K562 (cell line): ENCODE data around the gene CC2D1A. TPM values are rescaled to one million over a fixed set of nuclear protein-coding genes. Genes with fewer than 3 reads are reported as not detected.

Source experiments
- AFF4 ChIP-seq: sonication (generic); formaldehyde crosslinking; IDR thresholded peaks from 2 replicates; pipeline ENCODE4 v1.8.0; 2023; ENCODE audit warnings: mild to moderate bottlenecking, missing genetic modification reagents
- BCOR ChIP-seq: fragments of 450-650 bp; IDR thresholded peaks from 2 replicates; pipeline ENCODE4 v1.6.1; 2016
- GABPA ChIP-seq: fragments of 200-800 bp; sonication (Bioruptor generic); conservative IDR thresholded peaks from 2 replicates; pipeline ENCODE4 v1.6.1; 2016; ENCODE audit warnings: low read depth, missing genetic modification characterization, missing compliant biosample characterization
- JUND ChIP-seq, 2 experiments: IDR thresholded peaks; 2 replicates in 1 of 2; 3 replicates in 1 of 2; pipeline ENCODE4 v1.6.1; 2011; ENCODE audit warnings: borderline replicate concordance in 2 of 2, low read depth in 2 of 2, low read length in 2 of 2, improper control_type of control experiment in 1 of 2, missing biosample characterization in 1 of 2, missing genetic modification characterization in 1 of 2, missing genetic modification reagents in 1 of 2
- PKNOX1 ChIP-seq: fragments of 450-650 bp; IDR thresholded peaks from 2 replicates; pipeline ENCODE4 v1.6.1; 2016
- POLR3G ChIP-seq: IDR thresholded peaks from 2 replicates; pipeline ENCODE4 v1.6.1; 2011; ENCODE audit not compliant: insufficient read length, insufficient replicate concordance; ENCODE audit errors: extremely low read depth
- TBL1XR1 ChIP-seq, 2 experiments: IDR thresholded peaks; 2 replicates each; pipeline ENCODE4 v1.6.1; 2012; ENCODE audit warnings: improper control_type of control experiment in 2 of 2, low read length in 2 of 2, mild to moderate bottlenecking in 1 of 2
- THAP12 ChIP-seq: fragments of 250-450 bp; sonication (Bioruptor Pico); IDR thresholded peaks from 2 replicates; pipeline ENCODE4 v1.9.0; 2021; ENCODE audit warnings: mild to moderate bottlenecking, inconsistent platforms
- XRCC3 ChIP-seq: fragments of 450-650 bp; IDR thresholded peaks from 2 replicates; pipeline ENCODE4 v1.6.1; 2017; ENCODE audit warnings: mild to moderate bottlenecking, moderate library complexity
- ZBTB34 ChIP-seq: fragments of 250-450 bp; sonication (Bioruptor Pico); IDR thresholded peaks from 2 replicates; pipeline ENCODE4 v1.8.0; 2021; ENCODE audit warnings: mild to moderate bottlenecking, moderate library complexity
- ZNF280A ChIP-seq: fragments of 450-650 bp; IDR thresholded peaks from 2 replicates; pipeline ENCODE4 v1.6.1; 2018; ENCODE audit warnings: mild to moderate bottlenecking, low read depth; ENCODE audit not compliant: partially characterized antibody
- ZNF764 ChIP-seq: fragments of 250-450 bp; sonication (Bioruptor Pico); IDR thresholded peaks from 2 replicates; pipeline ENCODE4 v1.4.0; 2020; ENCODE audit warnings: low read depth, mild to moderate bottlenecking, moderate library complexity
- ZNF785 ChIP-seq: fragments of 250-450 bp; sonication (Bioruptor Pico); IDR thresholded peaks from 2 replicates; pipeline ENCODE4 v1.4.0; 2020; ENCODE audit warnings: mild to moderate bottlenecking
- polyA plus RNA-seq, 8 experiments: library from polyadenylated mRNA; depleted of rRNA in 4 of 8; stranded (reverse) in 5 of 8; unstranded in 3 of 8; fragments of >200 nt; fragmentation: Nextera tagmentation in 2 of 8; fragmentation: Illumina TruSeq in 1 of 8; extraction: Ambion mirVana in 2 of 8; extraction: Trizol in 1 of 8; gene quantifications; 2 replicates each; pipeline versions ENCODE4 v1.2.1 to v1.2.3, GENCODE V29; 2011 to 2014; ENCODE audit warnings: inconsistent platforms in 1 of 8, missing spikeins in 1 of 8
- total RNA-seq, 7 experiments: library from RNA; depleted of rRNA in 6 of 7; stranded (reverse); fragments of >200 nt in 6 of 7; fragmentation: Illumina TruSeq in 2 of 7; extraction: Trizol in 2 of 7; gene quantifications; 2 replicates each; pipeline versions ENCODE4 v1.2.1 to v1.2.3, GENCODE V29; 2011 to 2021; ENCODE audit warnings: low replicate concordance in 1 of 7

The CC2D1A gene
- total and polyA plus RNA-seq, 9 of the 15 experiments (the other 6 are each of a cell fraction or from before 2014, with no cell fraction given), result 0.32 to 31.0 (median 12.9) TPM

- TF ChIP-seq AFF4 (CRISPR knock-in tag) (0 out of 2 replicates have a peak, but pooled peaks have one; percentile 84), JUND (IDR thresholded peaks at IDR 0.05; ENCODE audit: borderline replicate concordance, low read depth, low read length) (peak; percentile 100), JUND (tag; IDR thresholded peaks at IDR 0.05; ENCODE audit: borderline replicate concordance, low read depth, low read length) (peak; percentile 98; the same call in 2 of the 3 replicates), ZNF280A (no peak), THAP12 (CRISPR knock-in tag) (no peak), ZNF785 (CRISPR knock-in tag) (no peak), POLR3G (no peak), ZBTB34 (CRISPR knock-in tag) (no peak), XRCC3 (no peak), TBL1XR1 (IDR thresholded peaks at IDR 0.05; ENCODE audit: low read length in 2 of 2) (peak in 1 of 2 experiments; percentile 61; a peak in 2 of 4 replicates), PKNOX1 (0 out of 2 replicates have a peak, but pooled peaks have one; percentile 18), BCOR (0 out of 2 replicates have a peak, but pooled peaks have one; percentile 25), ZNF764 (CRISPR knock-in tag) (no peak), GABPA (tag) (no peak)
Measured at GRCh38 chr19:13880059-13881043, 25.6 kb upstream of the CC2D1A start (continued).
